GM10266 (cell line): ENCODE results near the gene GRIN3B.

ENCODE experiments used
- DNase-seq: peaks from one replicate; pipeline ENCODE4 v3.0.0; 2012; ENCODE audit errors: extremely low spot score
- TF ChIP-seq, protein P1 (sequence below): IDR thresholded peaks from 2 replicates; pipeline ENCODE4 v1.5.1; 2012; ENCODE audit warnings: mild to moderate bottlenecking, low read depth; ENCODE audit not compliant: control insufficient read depth, insufficient read depth; ENCODE audit errors: missing control alignments

Gene GRIN3B

DNA sequence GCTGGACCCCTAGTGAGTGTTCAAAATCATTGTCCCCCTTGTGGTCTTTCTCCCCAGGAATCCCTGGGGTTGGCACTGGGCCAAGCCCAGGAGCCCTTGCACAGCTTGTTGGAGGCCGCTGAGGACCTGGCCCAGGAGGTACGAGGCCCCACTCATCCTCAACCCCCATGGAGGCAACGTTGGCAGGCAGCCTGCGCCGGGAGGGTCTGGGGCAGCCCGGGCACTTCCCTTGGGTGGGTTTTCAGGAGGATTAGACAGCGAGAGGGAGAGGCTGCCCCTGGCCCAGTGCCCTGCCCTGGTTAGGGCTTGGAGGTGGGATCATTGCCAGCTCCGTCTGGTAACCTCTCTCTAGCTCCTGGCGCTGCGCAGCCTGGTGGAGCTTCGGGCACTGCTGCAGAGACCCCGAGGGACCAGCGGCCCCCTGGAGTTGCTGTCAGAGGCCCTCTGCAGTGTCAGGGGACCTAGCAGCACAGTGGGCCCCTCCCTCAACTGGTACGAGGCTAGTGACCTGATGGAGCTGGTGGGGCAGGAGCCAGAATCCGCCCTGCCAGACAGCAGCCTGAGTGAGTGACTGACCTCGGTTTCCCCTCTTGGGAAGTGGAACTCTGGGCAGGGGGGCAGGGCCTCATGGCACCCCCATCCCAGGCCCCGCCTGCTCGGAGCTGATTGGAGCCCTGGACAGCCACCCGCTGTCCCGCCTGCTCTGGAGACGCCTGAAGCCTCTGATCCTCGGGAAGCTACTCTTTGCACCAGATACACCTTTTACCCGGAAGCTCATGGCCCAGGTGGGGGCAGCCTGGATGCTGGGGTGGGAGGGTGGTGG, 42.7 kb downstream of the GRIN3B start:
- DNase-seq = no peak

DNA sequence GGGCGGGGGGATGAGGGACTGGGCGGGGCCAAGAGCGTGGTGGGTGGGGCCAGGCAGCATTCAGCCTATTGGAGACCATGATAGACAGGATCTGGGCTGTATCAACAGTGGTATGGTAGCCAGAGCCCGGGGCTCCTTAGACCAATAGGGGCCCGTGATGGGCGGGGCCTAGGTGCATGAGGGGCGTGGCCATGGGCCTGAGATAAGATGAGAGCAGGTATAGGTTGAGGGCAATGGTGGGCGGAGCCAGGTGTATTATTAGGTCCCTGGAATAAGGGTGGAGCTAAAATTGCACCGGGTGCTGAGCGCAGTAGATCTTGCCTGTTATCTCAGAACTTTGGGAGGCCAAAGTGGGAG, 45.0 kb downstream of the GRIN3B start:
- TF ChIP-seq, protein P1, sequence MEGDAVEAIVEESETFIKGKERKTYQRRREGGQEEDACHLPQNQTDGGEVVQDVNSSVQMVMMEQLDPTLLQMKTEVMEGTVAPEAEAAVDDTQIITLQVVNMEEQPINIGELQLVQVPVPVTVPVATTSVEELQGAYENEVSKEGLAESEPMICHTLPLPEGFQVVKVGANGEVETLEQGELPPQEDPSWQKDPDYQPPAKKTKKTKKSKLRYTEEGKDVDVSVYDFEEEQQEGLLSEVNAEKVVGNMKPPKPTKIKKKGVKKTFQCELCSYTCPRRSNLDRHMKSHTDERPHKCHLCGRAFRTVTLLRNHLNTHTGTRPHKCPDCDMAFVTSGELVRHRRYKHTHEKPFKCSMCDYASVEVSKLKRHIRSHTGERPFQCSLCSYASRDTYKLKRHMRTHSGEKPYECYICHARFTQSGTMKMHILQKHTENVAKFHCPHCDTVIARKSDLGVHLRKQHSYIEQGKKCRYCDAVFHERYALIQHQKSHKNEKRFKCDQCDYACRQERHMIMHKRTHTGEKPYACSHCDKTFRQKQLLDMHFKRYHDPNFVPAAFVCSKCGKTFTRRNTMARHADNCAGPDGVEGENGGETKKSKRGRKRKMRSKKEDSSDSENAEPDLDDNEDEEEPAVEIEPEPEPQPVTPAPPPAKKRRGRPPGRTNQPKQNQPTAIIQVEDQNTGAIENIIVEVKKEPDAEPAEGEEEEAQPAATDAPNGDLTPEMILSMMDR = no peak
- DNase-seq = peak; percentile 76

More for the DNA sequence above, 42.7 kb downstream of the GRIN3B start:
- TF ChIP-seq, protein P1 = no peak

DNA sequence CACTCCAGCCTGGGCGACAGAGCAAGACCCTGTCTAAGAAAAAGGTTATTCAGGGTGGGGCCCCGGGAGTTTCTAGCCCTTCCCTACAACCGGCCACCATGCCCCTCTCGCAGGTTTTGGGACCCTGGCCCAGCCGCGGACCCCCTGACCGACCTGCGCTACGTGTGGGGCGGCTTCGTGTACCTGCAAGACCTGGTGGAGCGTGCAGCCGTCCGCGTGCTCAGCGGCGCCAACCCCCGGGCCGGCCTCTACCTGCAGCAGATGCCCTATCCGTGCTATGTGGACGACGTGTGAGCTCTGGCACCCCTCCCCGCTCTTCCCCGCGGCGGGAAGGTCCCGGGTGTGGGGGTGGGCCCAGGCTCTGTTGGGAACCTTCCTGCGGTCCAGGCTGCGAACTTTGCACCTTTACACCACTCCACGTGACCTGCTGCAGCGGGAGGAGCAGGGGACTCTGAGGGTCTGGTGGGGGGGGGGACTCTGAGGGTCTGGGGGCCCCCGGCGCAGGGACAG, 46.0 kb downstream of the GRIN3B start:
- DNase-seq = no peak
- TF ChIP-seq, protein P1 = no peak

DNA sequence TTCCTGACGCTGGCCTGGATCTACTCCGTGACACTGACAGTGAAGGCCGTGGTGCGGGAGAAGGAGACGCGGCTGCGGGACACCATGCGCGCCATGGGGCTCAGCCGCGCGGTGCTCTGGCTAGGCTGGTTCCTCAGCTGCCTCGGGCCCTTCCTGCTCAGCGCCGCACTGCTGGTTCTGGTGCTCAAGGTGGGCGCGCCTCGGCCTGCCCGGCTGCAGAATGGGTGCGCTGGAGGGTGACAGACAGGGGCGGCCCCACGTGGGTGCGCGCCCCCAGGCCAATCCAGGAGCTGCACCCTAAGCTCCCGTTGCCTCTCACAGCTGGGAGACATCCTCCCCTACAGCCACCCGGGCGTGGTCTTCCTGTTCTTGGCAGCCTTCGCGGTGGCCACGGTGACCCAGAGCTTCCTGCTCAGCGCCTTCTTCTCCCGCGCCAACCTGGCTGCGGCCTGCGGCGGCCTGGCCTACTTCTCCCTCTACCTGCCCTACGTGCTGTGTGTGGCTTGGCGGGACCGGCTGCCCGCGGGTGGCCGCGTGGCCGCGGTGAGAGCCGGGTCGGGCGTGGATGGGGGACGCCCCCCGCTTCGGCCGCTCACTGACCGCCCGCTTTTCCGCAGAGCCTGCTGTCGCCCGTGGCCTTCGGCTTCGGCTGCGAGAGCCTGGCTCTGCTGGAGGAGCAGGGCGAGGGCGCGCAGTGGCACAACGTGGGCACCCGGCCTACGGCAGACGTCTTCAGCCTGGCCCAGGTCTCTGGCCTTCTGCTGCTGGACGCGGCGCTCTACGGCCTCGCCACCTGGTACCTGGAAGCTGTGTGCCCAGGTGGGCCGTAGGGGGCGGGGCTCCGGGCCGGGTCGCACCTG, 46.8 kb downstream of the GRIN3B start:
- no peak for DNase-seq
- TF ChIP-seq, protein P1 = no peak

DNA sequence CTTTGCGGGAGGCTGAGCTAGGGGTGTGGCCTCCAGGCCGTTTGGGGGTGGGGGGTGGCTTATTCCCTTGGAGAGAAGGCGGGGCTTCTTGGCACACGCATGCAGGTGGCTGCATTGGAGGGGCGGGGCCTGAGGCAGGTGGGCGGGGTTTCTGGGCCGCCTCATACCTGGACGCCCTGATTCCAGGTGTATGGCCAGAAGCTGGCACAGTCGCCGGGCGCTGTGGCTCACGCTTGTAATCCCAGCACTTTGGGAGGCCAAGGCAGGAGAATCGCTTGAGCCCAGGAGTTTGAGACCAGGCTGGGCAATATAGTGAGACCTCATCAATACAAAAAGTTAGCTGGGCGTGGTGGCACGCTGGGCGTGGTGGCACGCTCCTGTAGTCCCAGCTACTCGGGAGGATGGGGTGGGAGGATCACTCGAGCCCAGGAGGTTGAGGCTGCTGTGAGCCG, 47.5 kb downstream of the GRIN3B start:
- DNase-seq = no peak
- TF ChIP-seq, protein P1 = no peak

DNA sequence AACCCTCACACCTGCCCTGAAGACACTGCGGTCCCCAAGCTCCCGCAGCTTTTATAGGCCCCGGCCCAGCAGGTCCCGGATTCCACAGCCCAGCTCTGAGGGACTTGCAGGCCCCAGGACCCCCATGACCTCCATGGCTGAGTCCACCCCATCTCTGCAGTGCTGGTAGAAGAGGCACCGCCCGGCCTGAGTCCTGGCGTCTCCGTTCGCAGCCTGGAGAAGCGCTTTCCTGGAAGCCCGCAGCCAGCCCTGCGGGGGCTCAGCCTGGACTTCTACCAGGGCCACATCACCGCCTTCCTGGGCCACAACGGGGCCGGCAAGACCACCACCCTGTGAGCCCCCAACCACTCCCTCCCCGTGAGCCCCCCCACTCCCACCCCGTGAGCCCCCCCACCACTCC, 48.9 kb downstream of the GRIN3B start:
- DNase-seq = no peak
- TF ChIP-seq, protein P1 = no peak
